ENCODE data around the gene PHACTR3. TPM values are rescaled to one million over a fixed set of nuclear protein-coding genes. Genes with fewer than 3 reads are reported as not detected.

The PHACTR3 gene
- total and polyA plus RNA-seq, 2 donors (not counting 1 experiment from before 2014, with no cell fraction given): not detected

GRCh38 chr20:59585714-59586409, 18.5 kb upstream of the PHACTR3 start:
- H3K4me2 ChIP-seq (ENCODE audit: extremely low read depth, insufficient read depth, low read length): no peak overlapping the region
- no peaks in the 10 kb centered on the region for H4K20me1 ChIP-seq (ENCODE audit: control insufficient read depth, extremely low read depth, insufficient read depth, low read length)
- no peak overlapping the region for H3K27ac ChIP-seq (ENCODE audit: insufficient read depth, low read length)
- H3K27me3 ChIP-seq (ENCODE audit: control insufficient read depth, insufficient read depth, low read length): no peaks in the 10 kb centered on the region
- H3K9me3 ChIP-seq (ENCODE audit: control insufficient read depth, insufficient read depth, low read depth, low read length): no peaks in the 10 kb centered on the region
- no peak overlapping the region for H3K9ac ChIP-seq (ENCODE audit: insufficient read depth, low read length)
- no peaks in the 10 kb centered on the region for H3K36me3 ChIP-seq (ENCODE audit: control insufficient read depth, insufficient read depth, low read length)
- no peaks in the 10 kb centered on the region for H3K4me1 ChIP-seq (ENCODE audit: control insufficient read depth, extremely low read depth, insufficient read depth, low read length)
- no peak for DNase-seq (ENCODE audit: low read depth in 2 of 2)
- no peak overlapping the region for H2AFZ ChIP-seq (ENCODE audit: low read length)
- no peaks in the 10 kb centered on the region for H3K79me2 ChIP-seq (ENCODE audit: control insufficient read depth, insufficient read depth, low read length)
- H3K4me3 ChIP-seq (replicated peaks in 1 of 4; ENCODE audit: control extremely low read depth in 1 of 4, insufficient read depth in 1 of 4, low read depth in 3 of 4, low read length in 4 of 4): no peak overlapping the region
- TF ChIP-seq, protein P1, sequence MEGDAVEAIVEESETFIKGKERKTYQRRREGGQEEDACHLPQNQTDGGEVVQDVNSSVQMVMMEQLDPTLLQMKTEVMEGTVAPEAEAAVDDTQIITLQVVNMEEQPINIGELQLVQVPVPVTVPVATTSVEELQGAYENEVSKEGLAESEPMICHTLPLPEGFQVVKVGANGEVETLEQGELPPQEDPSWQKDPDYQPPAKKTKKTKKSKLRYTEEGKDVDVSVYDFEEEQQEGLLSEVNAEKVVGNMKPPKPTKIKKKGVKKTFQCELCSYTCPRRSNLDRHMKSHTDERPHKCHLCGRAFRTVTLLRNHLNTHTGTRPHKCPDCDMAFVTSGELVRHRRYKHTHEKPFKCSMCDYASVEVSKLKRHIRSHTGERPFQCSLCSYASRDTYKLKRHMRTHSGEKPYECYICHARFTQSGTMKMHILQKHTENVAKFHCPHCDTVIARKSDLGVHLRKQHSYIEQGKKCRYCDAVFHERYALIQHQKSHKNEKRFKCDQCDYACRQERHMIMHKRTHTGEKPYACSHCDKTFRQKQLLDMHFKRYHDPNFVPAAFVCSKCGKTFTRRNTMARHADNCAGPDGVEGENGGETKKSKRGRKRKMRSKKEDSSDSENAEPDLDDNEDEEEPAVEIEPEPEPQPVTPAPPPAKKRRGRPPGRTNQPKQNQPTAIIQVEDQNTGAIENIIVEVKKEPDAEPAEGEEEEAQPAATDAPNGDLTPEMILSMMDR (conservative IDR thresholded peaks at IDR 0.05 in 1 of 2, IDR thresholded peaks at IDR 0.05 in 1 of 2; ENCODE audit: low read depth in 1 of 2, low read length in 2 of 2): no peak
- TF ChIP-seq EZH2 (IDR thresholded peaks at IDR 0.05; ENCODE audit: low read length, missing control alignments): no peak

DNA sequence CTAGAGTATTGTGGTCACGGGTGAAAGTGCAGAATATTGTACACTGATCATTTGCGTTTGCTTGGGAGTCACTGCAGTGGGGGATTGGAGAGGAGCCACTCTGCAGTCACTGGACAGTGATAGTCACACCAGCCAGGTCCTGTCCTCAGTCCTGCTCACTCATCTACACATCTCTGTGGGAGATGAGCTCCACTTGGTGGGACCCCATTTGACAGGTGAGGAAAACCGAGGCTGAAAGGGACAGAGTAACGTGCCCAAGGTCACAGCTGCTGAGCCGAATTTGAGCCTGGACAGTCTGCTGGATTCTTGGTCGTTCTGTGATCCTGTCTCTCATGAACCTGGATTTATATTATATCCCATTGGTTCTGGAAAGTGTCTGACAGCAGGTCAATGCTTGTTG, 17.7 kb upstream of the PHACTR3 start:
- no peak overlapping the region for H3K4me2 ChIP-seq (ENCODE audit: extremely low read depth, insufficient read depth, low read length)

GRCh38 chr20:59587570-59587969, 16.8 kb upstream of the PHACTR3 start:
- no peaks in the 10 kb centered on the region for H4K20me1 ChIP-seq (ENCODE audit: control insufficient read depth, extremely low read depth, insufficient read depth, low read length)
- H3K9ac ChIP-seq (ENCODE audit: insufficient read depth, low read length): no peak overlapping the region
- TF ChIP-seq EZH2 (IDR thresholded peaks at IDR 0.05; ENCODE audit: low read length, missing control alignments): no peak
- TF ChIP-seq, protein P1 (conservative IDR thresholded peaks at IDR 0.05 in 1 of 2, IDR thresholded peaks at IDR 0.05 in 1 of 2; ENCODE audit: low read depth in 1 of 2, low read length in 2 of 2): no peak
- H3K4me2 ChIP-seq (ENCODE audit: extremely low read depth, insufficient read depth, low read length): no peak overlapping the region
- no peak overlapping the region for H2AFZ ChIP-seq (ENCODE audit: low read length)
- no peaks in the 10 kb centered on the region for H3K27me3 ChIP-seq (ENCODE audit: control insufficient read depth, insufficient read depth, low read length)
- no peak overlapping the region for H3K27ac ChIP-seq (ENCODE audit: insufficient read depth, low read length)
- no peaks in the 10 kb centered on the region for H3K79me2 ChIP-seq (ENCODE audit: control insufficient read depth, insufficient read depth, low read length)
- H3K9me3 ChIP-seq (ENCODE audit: control insufficient read depth, insufficient read depth, low read depth, low read length): no peaks in the 10 kb centered on the region
- H3K4me1 ChIP-seq (ENCODE audit: control insufficient read depth, extremely low read depth, insufficient read depth, low read length): no peaks in the 10 kb centered on the region
- no peaks in the 10 kb centered on the region for H3K36me3 ChIP-seq (ENCODE audit: control insufficient read depth, insufficient read depth, low read length)
- no peak for DNase-seq (ENCODE audit: low read depth in 2 of 2)
- H3K4me3 ChIP-seq (replicated peaks in 1 of 4; ENCODE audit: control extremely low read depth in 1 of 4, insufficient read depth in 1 of 4, low read depth in 3 of 4, low read length in 4 of 4): no peak overlapping the region

More for the DNA sequence above, 17.7 kb upstream of the PHACTR3 start:
- no peaks in the 10 kb centered on the region for H3K9me3 ChIP-seq (ENCODE audit: control insufficient read depth, insufficient read depth, low read depth, low read length)
- H3K27me3 ChIP-seq (ENCODE audit: control insufficient read depth, insufficient read depth, low read length): no peaks in the 10 kb centered on the region
- H3K4me3 ChIP-seq (replicated peaks in 1 of 4; ENCODE audit: control extremely low read depth in 1 of 4, insufficient read depth in 1 of 4, low read depth in 3 of 4, low read length in 4 of 4): no peak overlapping the region
- H3K4me1 ChIP-seq (ENCODE audit: control insufficient read depth, extremely low read depth, insufficient read depth, low read length): no peaks in the 10 kb centered on the region
- no peaks in the 10 kb centered on the region for H4K20me1 ChIP-seq (ENCODE audit: control insufficient read depth, extremely low read depth, insufficient read depth, low read length)
- H3K27ac ChIP-seq (ENCODE audit: insufficient read depth, low read length): no peak overlapping the region
- no peak overlapping the region for H3K9ac ChIP-seq (ENCODE audit: insufficient read depth, low read length)
- no peaks in the 10 kb centered on the region for H3K79me2 ChIP-seq (ENCODE audit: control insufficient read depth, insufficient read depth, low read length)
- H3K36me3 ChIP-seq (ENCODE audit: control insufficient read depth, insufficient read depth, low read length): no peaks in the 10 kb centered on the region
- no peak for DNase-seq (ENCODE audit: low read depth in 2 of 2)
- TF ChIP-seq EZH2 (IDR thresholded peaks at IDR 0.05; ENCODE audit: low read length, missing control alignments): no peak
- TF ChIP-seq, protein P1 (conservative IDR thresholded peaks at IDR 0.05 in 1 of 2, IDR thresholded peaks at IDR 0.05 in 1 of 2; ENCODE audit: low read depth in 1 of 2, low read length in 2 of 2): no peak
- H2AFZ ChIP-seq (ENCODE audit: low read length): no peak overlapping the region
